GM21528 (cell line): ENCODE measurements around the gene JAG2.
"Not testable (repeated sequence)": the region's sequence is repeated elsewhere in the genome, so short reads cannot be mapped to it uniquely, and the experiment has no call there.

Source experiments
- ATAC-seq: cut with Tn5 transposase; IDR thresholded peaks from one replicate; pipeline ENCODE4 v1.9.1; 2021; ENCODE audit warnings: mild to moderate bottlenecking, moderate library complexity; ENCODE audit not compliant: unreplicated experiment, low FRiP score

JAG2 gene

DNA sequence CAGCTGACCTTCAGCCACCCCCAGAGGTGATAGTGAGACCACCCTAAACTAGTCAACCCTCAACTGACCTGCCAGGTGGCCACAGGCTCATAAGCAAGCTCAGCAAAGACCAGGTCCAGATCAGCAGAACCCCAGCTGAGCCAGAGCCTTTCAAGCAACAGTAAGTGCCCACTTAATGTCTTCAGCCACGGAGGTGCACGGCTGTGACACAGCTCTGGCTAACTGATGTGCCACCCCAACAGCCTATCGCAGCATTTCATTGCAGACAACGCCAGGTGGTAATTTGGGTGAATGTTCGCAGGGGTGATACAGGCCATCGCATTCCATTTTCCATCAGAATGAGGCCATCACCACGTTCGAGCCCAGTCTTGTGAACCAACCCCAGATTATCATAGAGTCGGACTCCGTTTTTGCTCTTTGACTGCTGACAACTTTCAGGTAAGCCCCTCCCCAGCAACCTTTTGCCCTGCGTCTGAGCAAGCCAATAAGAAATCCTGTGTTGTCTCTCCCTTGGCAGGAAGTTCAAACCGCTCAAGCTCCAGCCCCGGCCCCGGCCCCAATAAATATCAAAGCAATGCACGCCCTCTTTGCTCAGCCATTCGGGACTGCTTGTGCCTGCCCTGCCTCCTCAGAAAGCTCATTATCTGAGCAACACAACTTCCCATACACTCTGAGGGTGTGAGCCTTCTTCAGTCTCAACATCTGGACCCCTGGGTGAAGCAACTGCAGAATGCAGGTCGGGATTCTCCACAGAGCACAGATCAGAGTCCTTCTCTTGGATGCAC is 44.4 kb downstream of the JAG2 start:
- ATAC-seq = no peak

DNA sequence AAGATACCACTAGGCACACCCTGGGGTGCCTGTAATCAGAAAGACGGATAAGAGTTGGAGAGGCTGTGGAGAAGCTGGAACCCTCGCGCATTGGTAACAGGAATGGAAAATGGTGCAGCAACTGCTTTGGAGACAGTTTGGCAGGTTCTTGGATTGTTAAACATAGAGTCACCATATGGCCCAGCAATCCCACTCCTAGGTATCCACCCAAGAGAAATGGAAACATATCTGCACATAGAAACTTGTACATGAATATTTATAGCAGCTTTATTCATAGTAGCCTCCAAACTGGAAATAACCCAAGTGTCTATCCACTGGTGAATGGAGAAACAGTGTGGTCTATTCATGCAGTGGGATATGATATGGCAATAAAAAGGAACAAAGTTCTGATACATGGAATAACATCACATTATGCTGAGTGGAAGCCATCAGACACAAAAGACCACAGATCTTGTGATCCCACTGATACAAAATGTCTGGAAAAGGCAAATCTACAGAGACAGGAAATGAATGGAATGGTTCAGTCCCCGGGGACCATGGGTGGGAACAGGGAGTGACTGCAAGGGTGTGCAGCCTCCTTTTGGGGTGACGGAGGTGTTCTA is 45.4 kb downstream of the JAG2 start:
- ATAC-seq = no peak

DNA sequence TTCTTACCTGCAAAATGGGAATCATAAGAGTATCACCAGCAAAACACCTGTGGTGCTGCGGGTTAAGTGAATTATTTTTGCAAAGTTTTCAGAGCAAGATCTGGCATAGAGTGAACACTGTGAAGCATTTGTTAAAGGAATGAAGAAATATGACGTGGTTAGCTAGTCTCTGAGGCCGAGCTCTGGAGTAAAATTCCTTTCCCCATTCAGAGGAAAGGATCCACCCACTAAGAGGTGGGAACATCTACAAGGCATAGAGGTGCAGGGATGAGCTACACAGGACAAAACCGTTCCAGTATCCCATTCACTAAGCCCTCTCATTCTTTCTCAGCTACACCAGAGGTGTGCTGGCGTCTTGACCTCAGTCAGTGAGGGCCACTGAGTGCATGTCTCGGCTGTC is 48.5 kb downstream of the JAG2 start:
- no peak for ATAC-seq

DNA sequence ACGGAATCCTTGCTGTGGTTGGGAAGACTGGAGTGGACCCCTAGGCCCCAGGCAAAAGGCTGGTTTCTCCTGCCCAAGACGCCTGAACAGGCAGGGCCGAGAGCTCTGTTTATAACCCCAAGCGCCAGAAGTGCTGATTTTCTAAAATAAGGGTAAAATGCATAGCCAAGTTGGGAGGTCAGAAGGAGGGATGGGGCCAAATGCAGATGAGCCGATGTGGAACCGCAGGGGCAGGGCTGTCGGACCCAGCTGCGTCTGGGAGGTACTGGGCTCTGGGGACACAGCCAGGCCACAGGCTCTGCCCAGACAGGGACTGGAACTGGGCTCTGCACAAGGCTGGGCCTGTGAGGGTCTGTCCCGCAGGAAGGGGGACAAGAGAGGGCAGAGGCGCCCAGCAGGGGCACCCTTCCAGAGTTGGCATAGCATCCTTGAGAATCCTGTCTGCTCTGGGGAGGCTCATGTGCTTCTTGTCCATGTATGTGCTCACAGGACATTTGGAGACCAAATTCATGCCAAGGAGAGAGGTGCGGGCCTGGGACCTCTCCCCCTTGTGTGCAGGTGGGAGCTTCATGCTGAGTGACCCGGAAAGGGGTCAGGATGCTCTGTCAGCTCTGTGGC is 49.1 kb downstream of the JAG2 start:
- no peak for ATAC-seq

DNA sequence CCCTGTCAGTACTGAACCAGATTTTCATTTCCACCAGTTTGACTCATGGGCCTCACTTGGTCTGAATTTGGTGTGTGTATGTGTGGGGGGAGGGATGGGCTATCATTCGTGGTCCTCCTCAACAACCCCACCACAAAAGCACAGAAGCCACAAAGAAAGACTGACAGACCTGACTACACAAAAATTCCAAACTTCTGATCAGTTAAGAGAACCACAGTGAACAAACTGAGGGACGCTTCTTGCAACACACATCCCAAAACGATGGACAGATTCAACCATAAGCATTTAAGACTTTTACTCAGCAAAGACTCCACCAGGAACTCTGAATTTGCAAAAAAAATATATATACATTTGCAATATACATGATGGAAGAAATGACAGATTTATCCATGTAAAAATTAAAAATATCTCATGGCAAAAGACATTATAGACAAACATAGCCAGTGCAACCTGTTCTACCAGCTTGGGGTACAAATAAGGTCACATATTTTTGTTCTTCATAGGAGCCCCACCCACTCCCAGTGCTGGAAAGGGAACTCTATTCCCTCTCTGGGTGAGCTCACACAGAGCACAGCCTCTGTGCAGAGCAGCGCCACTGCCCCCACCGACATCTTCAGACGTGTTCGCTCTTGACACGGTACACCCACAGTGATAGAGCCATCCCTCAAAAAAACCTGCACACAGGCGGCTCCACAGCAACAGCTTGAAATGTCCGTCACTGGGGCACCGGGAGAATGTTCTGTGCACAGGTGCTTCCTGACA is 49.7 kb downstream of the JAG2 start:
- ATAC-seq = no peak

DNA sequence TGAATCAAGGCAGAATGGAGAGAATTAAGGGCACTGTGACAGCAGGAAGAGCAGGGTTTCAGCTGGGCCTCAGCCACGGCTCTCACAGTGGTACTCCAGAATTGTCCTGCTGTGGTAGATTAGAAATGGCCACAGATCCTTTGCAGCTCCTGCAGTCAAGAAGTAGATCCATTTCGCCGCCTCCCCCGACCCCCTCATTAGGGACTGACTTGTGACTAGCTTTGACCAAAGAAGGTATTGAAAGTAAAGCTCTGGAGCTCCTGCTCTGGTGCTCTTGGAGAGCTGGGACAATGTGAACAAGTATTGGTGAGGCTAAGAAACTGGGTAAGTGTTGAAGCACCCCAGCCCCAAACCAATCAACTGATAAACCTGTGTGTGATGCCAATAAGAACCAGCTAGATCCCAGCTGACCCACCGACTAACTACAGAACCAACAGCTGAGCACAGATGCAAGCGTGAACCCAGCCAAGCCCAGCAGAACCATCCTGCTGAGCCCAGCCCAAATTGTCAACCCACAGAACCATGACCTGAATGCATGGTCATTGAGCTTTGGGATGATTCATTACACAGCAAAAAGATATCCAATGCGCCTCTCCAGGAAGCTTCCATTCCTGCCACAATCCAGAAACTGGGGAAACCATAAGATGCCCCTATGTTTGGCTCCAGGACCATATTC is 50.7 kb downstream of the JAG2 start:
- ATAC-seq = no peak

DNA sequence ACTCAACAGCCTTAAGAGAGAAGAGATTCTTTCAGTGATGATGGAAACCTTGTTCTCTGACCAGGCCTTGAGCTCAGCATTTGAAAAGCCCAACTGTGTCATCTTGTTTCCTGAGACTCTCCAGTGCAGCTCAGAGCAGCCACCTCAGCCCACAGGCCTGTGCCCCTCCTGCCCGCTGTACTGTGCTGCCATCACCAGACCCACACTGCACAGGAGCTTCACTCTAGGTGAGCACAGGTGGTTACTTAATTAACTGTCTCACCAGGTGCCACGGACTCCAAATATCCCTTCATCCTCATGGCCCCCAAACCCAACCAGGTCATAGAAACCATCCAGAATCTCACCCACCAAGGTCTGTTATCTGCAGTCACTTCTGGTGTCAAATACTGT is 51.3 kb downstream of the JAG2 start:
- ATAC-seq = no peak

DNA sequence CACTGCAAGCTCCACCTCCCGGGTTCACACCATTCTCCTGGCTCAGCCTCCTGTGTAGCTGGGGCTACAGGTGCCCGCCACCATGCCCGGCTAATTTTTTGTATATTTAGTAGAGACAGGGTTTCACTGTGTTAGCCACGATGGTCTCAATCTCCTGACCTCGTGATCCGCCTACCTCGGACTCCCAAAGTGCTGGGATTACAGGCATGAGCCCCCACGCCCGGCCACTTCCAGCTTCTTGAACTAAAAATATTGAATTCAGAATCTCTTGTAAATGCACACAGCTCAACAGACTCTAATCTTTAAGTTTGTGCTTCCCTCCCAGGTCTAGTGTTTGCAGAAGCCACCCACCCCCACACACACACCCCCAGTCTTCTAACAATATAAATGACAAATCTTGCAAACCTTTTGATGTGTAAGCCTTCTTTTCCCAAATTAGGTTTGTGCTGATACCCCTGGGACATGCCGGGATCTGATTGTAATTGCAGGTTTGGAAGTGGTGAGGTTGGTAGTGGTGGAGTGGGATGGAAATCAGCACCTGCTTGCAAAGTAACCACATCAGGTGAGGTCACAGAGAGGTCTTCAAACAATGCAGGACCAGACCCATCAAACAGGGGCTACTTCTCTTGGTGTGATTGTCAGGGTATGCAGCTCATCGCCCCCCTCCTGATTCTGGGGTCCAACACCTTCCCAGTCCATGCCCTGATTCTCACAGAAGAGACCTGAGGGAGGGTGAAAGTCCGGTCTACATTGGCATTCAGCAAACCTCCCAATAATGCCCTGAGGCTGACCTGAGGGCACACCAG is 51.9 kb downstream of the JAG2 start:
- no peak for ATAC-seq

DNA sequence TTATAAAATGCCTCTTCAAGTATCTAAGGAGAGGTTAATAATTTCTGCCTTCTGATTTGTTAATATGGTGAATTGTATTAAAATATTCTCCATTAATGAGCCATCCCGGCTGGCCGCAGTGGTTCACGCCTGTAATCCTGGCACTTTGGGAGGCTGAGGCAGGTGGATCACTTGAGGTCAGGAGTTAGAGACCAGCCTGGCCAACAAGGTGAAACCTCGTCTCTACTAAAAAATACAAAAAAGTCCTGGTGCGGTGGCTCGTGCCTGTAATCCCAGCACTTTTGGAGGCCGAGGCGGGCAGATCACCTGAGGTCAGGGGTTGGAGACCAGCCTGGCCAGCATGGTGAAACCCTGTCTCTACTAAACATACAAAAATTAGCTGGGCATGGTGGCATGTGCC is 59.3 kb downstream of the JAG2 start:
- ATAC-seq = not testable (repeated sequence)

DNA sequence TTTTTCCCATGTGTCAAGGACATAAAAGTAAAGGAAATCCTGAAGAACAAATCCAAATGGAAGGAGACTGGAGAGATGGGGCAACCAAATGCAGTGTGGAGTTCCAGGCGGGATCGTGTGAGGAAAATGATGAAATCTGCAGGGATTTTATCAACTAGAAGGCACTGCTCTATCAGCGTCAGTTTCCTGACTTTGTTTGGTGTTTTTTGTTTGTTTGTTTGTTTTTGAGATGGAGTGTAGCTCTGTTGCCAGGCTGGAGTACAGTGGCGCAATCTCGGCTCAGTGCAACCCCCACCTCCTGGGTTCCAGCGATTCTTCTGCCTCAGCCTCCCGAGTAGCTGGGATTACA is 60.1 kb downstream of the JAG2 start:
- no peak for ATAC-seq

DNA sequence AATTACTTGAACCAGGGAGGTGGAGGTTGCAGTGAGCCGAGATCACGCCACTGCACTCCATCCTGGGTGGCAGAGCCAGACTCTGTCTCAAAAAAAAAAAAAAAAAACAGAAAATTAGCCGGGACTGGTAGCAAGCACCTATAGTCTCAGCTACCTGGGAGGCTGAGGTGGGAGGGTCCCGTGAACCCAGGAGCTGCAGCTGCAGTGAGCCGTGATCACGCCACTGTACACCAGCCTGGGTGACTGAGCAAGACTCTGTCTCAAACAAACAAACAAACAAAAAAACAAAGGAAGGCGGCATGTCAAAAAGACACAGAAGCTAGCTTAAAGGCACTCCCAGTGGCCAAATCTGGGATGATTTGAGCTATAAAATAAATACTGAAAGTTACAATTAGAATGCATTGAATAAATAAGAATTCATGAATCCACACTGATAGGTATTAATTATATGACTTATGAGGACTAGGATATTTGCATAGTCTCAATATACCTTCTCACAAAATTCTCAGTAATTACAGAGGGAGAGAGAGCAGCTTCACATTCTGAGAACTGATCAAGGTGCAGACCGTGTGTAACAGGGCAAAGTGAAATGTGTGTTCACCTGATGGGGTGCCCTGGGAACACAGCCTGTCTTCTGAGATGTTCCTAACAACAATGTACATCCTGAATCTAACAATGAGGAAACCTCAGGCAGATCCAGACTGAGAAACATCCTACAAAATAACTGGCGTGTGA is 60.6 kb downstream of the JAG2 start:
- no peak for ATAC-seq

DNA sequence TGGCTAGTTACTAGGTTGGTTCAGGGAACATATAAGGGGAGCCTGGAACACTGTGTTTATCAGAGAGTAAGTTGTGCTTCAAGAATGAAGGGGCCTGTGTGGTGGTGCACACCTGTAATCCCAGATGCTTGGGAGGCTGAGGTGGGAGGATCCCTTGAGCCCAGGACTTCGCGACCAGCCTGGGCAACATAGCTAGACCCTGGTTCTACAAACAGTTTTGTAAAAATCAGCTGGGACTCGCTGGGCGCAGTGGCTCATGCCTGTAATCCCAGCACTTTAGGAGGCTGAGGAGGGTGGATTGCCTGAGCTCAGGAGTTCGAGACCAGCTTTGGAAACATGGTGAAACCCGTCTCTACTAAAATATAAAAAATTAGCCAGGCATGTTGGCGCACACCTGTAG is 61.2 kb downstream of the JAG2 start:
- ATAC-seq = no peak

DNA sequence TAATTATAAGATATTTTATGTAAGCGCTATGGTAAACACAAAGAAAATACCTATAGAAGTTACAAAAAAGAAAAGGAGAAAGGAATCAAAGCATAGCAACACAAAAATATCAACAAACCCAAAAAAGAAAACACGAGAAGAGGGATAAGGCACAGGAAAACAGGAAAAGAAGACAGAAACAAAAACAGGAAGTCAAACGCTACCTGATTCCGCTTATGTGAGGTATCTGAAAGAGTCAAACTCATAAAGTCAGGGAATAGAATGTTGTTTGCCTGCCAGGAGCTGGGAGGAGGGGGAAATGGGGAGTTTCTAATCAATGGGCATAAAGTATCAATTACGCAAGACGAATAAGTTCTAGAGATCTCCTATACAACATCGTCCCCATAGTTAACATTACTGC is 63.4 kb downstream of the JAG2 start:
- ATAC-seq = no peak

DNA sequence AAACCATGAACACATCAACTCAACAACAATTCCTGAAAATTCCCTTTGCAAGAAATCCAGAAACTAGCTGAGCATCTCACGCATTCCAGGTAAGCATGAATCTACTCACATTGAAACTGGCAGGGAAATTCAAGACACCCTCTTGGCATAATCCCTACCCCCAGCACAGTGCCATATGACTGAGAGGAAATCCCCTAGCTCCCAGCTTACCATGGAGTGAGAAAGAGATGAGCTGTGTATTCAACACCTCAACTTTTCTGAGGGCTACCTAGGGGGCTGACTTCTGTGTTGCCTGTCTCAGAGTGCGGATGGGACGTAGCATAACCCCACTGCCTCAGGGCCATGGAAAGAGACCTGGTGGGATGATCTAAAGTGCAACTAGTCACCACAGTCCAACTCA is 65.7 kb downstream of the JAG2 start:
- no peak for ATAC-seq

DNA sequence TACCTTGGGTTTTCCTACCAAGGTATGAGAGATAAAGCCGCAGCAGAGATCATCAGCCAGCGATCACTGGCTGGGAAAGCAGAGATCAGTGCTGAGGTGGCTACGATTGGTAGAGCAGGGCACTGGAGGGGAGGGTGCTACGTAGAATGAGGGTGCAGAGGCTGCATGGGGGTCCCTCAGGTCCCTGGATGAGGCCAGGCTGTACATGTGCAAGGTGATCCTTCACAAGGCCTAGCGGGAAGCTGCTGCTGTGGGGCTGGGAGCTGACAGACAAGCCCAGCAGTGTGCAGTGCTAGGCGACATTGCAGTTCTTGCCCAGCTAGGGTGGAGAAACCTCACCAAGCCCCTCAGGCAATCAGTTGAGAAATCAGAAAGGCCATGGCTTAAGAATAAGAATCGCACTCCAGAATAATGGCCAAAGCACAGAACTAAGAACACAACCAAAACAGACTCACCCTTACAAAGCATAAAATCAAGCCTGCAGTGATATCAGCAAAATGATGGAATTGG is 66.2 kb downstream of the JAG2 start:
- ATAC-seq = no peak

DNA sequence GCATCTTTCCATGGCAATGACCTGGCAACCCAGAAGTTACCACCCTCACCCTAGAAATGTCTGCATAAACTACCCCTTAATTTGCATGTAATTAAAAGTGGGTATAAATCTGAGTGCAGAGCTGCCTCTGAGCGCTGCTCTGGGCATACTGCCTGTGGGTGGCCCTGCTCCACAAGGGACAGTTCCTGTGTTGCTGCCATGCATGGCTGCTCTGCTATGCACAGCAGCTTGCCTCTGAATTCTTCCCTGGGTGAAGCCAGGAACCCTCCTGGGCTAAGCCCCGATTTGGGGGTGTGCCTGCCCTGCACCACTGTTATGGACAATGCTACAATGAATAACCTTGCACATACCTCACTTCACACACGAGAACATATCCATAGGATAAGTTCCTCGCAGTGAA is 67.7 kb downstream of the JAG2 start:
- ATAC-seq = no peak

DNA sequence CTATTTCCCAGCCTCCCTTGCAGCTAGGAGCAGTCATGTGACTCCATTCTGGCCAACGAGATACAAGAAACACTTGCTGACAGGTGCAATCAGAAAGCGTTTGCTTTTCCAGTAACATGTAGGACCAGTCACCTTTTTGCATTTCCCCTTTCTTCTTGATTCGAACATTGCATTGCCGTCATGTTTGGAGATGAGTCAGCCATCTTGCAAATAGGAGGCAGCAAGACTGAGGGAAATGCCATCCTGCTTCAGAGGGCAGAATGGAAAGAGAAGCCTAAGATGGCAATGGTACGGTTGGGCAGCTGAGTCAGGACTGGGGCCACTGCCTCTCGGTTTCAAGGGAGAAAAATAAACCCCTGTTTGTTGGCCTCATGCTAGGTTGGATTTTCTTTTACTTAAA is 68.8 kb downstream of the JAG2 start:
- ATAC-seq = no peak

DNA sequence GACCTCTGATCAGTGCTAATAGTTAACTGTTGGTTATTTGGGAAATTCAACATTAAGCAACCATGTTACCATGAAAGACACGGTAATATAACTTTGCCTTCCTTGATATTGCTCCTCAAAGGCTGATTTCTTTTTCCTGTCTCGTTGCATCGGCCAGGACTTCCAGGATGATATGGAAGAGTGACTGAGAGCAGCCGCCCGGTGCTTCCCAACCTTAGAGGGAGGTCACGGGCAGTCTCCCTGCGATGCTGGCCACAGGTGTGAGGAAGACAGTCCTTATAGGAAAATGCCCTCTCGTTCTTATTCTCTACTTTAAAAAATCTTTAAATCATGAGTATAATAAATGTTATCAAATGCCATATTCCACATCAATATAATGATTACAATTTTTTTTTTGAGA is 70.3 kb downstream of the JAG2 start:
- ATAC-seq = no peak

DNA sequence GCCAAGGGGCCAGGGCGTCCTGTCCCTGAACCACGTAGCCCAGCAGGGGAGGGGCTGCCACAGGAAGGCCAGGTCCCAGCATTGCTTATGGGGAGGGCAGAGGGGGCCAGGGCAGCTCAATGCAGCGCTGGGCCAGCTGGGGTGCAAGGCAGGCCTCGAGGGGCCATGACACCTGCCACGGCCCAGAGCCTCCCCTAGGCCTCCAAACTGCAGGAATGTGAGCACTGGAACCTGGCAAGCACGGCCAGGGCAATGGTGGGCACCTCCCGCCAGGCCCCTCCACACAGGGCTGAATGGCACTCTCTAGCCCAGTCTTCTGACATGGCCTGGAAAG is 70.8 kb downstream of the JAG2 start:
- ATAC-seq = no peak
